Endodermal cell (in vitro differentiated cells): Measurements from ENCODE around the gene NXNL1. TPM values are rescaled to one million over a fixed set of nuclear protein-coding genes. Genes with fewer than 3 reads are reported as not detected.

ENCODE experiments used
- DNase-seq: peaks from one replicate; pipeline ENCODE4 v3.0.0-alpha.2; 2017
- H3K27ac ChIP-seq: 2 replicates; pipeline ENCODE4 v1.5.1; 2013; ENCODE audit warnings: mild to moderate bottlenecking, low read depth, low read length, moderate library complexity
- H3K27me3 ChIP-seq: 2 replicates; pipeline ENCODE4 v1.6.1; 2013; ENCODE audit warnings: mild to moderate bottlenecking, low read length, moderate library complexity; ENCODE audit not compliant: insufficient read depth, control insufficient read depth, poor library complexity, severe bottlenecking
- H3K36me3 ChIP-seq: 2 replicates; pipeline ENCODE4 v1.7.0; 2013; ENCODE audit warnings: mild to moderate bottlenecking, low read length, moderate library complexity; ENCODE audit not compliant: control insufficient read depth, insufficient read depth
- H3K4me1 ChIP-seq: one replicate; pipeline ENCODE4 v1.7.0; 2013; ENCODE audit warnings: low read length; ENCODE audit not compliant: control insufficient read depth, insufficient read depth
- H3K4me3 ChIP-seq: 2 replicates; pipeline ENCODE4 v1.5.1; 2013; ENCODE audit warnings: mild to moderate bottlenecking, low read length, moderate library complexity
- H3K9ac ChIP-seq: 2 replicates; pipeline ENCODE4 v1.6.1; 2013; ENCODE audit warnings: mild to moderate bottlenecking, low read length, moderate library complexity; ENCODE audit not compliant: poor library complexity, severe bottlenecking; ENCODE audit errors: extremely low read depth
- H3K9me3 ChIP-seq: 2 replicates; pipeline ENCODE4 v1.6.1; 2013; ENCODE audit warnings: mild to moderate bottlenecking, low read length, moderate library complexity; ENCODE audit not compliant: control insufficient read depth
- H3K27ac Mint-ChIP-seq: 2 replicates; pipeline ENCODE4 v1.8.0; 2020; ENCODE audit warnings: mixed read lengths
- H3K27me3 Mint-ChIP-seq: 2 replicates; pipeline ENCODE4 v1.8.0; 2021; ENCODE audit warnings: mild to moderate bottlenecking, mixed read lengths; ENCODE audit not compliant: insufficient read depth
- H3K36me3 Mint-ChIP-seq: 2 replicates; pipeline ENCODE4 v1.8.0; 2020; ENCODE audit warnings: low read depth, mixed read lengths
- H3K4me1 Mint-ChIP-seq: 2 replicates; pipeline ENCODE4 v1.8.0; 2020; ENCODE audit warnings: mixed read lengths
- H3K4me3 Mint-ChIP-seq: 2 replicates; pipeline ENCODE4 v1.8.0; 2020; ENCODE audit warnings: mild to moderate bottlenecking, moderate library complexity, mixed read lengths
- H3K9me3 Mint-ChIP-seq: 2 replicates; pipeline ENCODE4 v1.8.0; 2020; ENCODE audit warnings: mild to moderate bottlenecking, mixed read lengths
- WGBS, 2 experiments: methylation state at CpG; one replicate each; pipeline versions ENCODE4 v1.1.5 to v1.1.7; 2013; ENCODE audit warnings: missing lambda C conversion rate in 2 of 2, mixed read lengths in 1 of 2; ENCODE audit not compliant: insufficient coverage in 1 of 2, insufficient read length in 1 of 2; 5-methylcytosine and 5-hydroxymethylcytosine counted together
- total RNA-seq, 2 donors: library from RNA; stranded (reverse); fragmentation: NEBNext Ultra II Directional in 1 of 2; extraction: Animal tissue kit (Norgen Biotek cat#: 25700) in 1 of 2; gene quantifications; 2 replicates in 1 of 2; 3 replicates in 1 of 2; pipeline ENCODE4 v1.2.1, GENCODE V29; 2021
- TF ChIP-seq, protein P1 (sequence below): fragments of 200-600 bp; sonication (generic); conservative IDR thresholded peaks from 2 replicates; pipeline ENCODE4 v1.5.0; 2021; ENCODE audit warnings: antibody characterized with exemption, mild to moderate bottlenecking

Gene NXNL1
- total RNA-seq, 2 donors from 2014 or later = not detected

DNA sequence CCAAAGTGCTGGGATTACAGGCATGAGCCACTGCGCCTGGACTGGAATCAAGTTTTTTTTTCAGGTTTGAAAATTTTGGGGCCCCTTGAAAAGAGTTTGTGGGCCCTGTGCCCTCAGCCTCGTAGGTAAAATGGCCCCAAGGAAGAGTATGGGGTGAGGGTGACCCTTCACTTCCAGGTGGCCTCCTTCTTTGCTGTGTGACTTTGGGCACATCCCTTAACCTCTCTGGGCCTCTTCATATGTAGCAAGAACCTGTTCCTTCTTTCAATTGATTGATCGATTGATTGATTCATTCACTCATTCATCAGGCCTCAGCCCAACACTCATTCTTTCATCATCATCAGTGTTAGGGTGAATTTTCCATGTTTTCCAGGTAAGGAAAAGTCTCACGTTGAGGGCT, 8.9 kb downstream of the NXNL1 start:
- Mint-ChIP-seq H3K4me3 (no peak overlapping the region), H3K36me3 (no peaks in the 10 kb centered on the region), H3K9me3 (peaks cover 3% of the 10 kb centered on the region), H3K27me3 (peaks cover 70% of the 10 kb centered on the region), H3K4me1 (peaks cover 5% of the 10 kb centered on the region), H3K27ac (no peak overlapping the region)
- H3K36me3 ChIP-seq = no peaks in the 10 kb centered on the region
- H3K9me3 ChIP-seq = no peaks in the 10 kb centered on the region
- no peak for DNase-seq
- H3K27me3 ChIP-seq = peaks cover 48% of the 10 kb centered on the region
- H3K4me3 ChIP-seq = no peak overlapping the region
- 92% methylated on average over 4 of the region's 4 CpGs for WGBS, 2 experiments
- H3K4me1 ChIP-seq = no peaks in the 10 kb centered on the region
- no peak overlapping the region for H3K9ac ChIP-seq
- H3K27ac ChIP-seq = no peak overlapping the region
- TF ChIP-seq, protein P1, sequence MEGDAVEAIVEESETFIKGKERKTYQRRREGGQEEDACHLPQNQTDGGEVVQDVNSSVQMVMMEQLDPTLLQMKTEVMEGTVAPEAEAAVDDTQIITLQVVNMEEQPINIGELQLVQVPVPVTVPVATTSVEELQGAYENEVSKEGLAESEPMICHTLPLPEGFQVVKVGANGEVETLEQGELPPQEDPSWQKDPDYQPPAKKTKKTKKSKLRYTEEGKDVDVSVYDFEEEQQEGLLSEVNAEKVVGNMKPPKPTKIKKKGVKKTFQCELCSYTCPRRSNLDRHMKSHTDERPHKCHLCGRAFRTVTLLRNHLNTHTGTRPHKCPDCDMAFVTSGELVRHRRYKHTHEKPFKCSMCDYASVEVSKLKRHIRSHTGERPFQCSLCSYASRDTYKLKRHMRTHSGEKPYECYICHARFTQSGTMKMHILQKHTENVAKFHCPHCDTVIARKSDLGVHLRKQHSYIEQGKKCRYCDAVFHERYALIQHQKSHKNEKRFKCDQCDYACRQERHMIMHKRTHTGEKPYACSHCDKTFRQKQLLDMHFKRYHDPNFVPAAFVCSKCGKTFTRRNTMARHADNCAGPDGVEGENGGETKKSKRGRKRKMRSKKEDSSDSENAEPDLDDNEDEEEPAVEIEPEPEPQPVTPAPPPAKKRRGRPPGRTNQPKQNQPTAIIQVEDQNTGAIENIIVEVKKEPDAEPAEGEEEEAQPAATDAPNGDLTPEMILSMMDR = no peak

DNA sequence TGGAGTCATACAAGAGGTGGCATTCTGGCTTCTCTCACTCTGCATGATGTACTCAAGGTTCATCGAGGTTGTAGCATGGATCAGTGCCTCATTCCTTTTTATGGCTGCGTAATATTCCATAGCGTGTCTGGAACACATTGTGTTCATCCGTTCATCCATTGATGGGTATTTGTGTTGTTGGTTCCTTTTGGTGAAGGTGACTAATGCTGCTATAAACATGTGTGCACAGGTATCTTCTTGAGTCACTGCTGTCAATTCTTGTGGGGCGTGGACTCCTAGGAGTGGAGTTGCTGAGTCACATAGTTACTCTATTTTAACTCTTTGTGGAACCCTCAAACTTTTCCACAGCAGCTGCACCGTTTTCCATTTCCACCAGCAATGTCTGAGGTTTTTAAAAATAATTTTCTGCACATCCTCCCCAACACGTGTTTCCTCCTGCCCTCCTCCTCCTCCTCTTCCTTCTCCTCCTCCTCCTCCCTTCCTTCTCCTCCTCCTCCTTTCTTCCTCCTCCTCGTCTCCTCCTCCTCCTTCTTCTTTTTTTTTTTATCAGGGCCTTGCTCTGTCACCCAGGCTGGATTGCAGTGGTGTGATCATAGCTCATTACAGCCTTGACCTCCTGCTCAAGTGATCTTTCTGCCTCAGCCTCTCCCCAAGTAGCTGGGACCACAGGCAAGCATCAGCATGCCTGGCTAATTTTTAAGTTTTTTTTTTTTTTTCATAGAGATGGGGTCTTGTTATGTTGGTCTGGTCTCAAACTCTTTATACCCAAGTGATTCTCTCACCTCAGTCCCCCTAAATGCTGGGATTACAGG, 10.3 kb downstream of the NXNL1 start:
- Histone ChIP-seq H3K36me3 (no peaks in the 10 kb centered on the region), H3K4me1 (no peaks in the 10 kb centered on the region), H3K27me3 (peaks cover 42% of the 10 kb centered on the region), H3K9ac (no peak overlapping the region), H3K9me3 (no peaks in the 10 kb centered on the region), H3K4me3 (no peak overlapping the region), H3K27ac (no peak overlapping the region)
- peaks cover 57% of the 10 kb centered on the region for H3K27me3 Mint-ChIP-seq
- no peak overlapping the region for H3K27ac Mint-ChIP-seq
- H3K4me1 Mint-ChIP-seq = peaks cover 5% of the 10 kb centered on the region
- no peaks in the 10 kb centered on the region for H3K36me3 Mint-ChIP-seq
- TF ChIP-seq, protein P1 = no peak
- no peak overlapping the region for H3K4me3 Mint-ChIP-seq
- WGBS, 2 experiments = 85 to 91% methylated on average over 5 to 7 of the region's 8 CpGs
- DNase-seq = no peak
- peaks cover 3% of the 10 kb centered on the region for H3K9me3 Mint-ChIP-seq

DNA sequence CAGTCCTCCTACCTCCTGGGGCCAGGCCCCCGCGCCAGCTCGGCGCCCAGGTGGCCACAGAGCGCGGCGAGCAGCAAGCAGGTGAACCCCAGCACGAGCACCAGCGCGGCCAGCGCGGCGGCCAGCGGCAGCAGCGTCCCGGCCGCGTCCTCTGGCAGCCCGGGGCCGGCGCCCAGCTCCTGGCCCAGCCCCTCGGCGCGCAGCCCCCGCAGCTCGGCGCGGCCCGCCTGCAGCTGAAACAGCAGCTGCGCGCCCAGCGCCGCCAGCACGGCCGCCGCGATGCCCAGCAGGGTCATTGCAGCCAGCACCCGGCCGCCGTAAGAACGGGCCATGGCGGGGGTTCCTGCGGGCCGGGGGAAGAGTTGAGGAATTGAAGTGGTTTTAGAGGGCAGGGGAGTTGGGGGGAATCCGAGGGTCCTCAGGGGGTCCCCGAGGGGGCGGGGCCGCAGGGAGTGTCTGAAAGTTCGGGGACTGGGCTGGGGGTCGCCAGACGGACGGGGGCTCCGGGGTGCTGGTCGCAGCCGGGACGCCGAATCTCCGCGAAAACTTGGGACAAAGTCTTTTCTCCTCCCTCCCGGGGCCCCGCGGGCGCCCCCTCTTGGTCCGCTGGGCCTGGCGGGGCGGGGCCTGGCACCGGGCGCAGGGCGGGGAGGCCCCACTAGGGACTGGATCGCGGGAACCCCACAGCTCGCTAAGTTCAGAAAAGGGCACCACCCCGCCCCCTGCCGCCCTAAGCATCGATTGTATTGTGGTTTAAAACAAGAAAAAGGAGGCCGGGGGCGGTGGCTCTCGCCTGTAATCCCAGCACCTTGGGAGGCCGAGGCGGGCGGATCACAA, 12.4 kb downstream of the NXNL1 start, which contains the start of gene TMEM221:
Gene TMEM221, minus strand, starts transcription at position 538 of the 837 bp plus-strand sequence. Its CDS starts 206 bp downstream, at position 332.
- TF ChIP-seq, protein P1 = peak; percentile 83
- H3K9me3 ChIP-seq = no peaks in the 10 kb centered on the region
- H3K27me3 ChIP-seq = peaks cover 24% of the 10 kb centered on the region
- Mint-ChIP-seq H3K4me1 (no peaks in the 10 kb centered on the region), H3K36me3 (no peaks in the 10 kb centered on the region), H3K27ac (no peak within 1 kb of the TSS), H3K27me3 (peaks cover 38% of the 10 kb centered on the region), H3K4me3 (peak within 1 kb of the TSS; percentile 61), H3K9me3 (peaks cover 1% of the 10 kb centered on the region)
- 2 to 6% methylated on average over 11 to 81 of the region's 81 CpGs for WGBS, 2 experiments
- peak within 1 kb of the TSS; percentile 25 for H3K9ac ChIP-seq
- no peaks in the 10 kb centered on the region for H3K4me1 ChIP-seq
- no peak within 1 kb of the TSS for H3K27ac ChIP-seq
- peak within 1 kb of the TSS; percentile 72 for H3K4me3 ChIP-seq
- no peaks in the 10 kb centered on the region for H3K36me3 ChIP-seq
- DNase-seq = peak; percentile 86
